IPS-18c (cell line): ENCODE measurements around the gene AREL1.

Experiments
- H3K4me3 ChIP-seq: 2 replicates; pipeline ENCODE4 v1.7.0; 2013; ENCODE audit warnings: low read depth, mild to moderate bottlenecking, low read length, moderate library complexity; ENCODE audit not compliant: insufficient read depth
- H3K9me3 ChIP-seq: one replicate; pipeline ENCODE4 v1.6.1; 2013; ENCODE audit warnings: mild to moderate bottlenecking, low read length, moderate library complexity; ENCODE audit not compliant: control insufficient read depth, insufficient read depth

The AREL1 gene

DNA sequence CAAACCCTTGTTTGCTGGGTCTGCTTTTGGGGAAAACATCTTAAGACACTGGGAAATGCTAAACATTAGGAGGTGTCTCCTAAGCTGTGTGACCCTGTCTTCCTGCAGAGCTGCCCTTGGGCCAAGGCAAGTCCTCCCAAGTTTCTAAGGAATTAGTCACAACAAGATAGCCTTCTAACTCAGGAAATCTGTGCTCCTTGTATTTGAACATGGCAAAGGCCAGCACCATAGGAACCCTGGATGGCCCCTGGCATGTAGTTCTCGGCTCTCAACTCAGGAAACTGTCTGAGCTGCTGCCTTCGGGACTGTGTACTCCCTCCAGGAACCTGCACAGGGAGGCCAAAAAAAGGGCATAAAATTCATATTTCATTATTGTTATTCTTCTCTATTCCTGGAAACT is 63.2 kb downstream of the AREL1 start:
- Histone ChIP-seq H3K9me3 (no peaks in the 10 kb centered on the region), H3K4me3 (no peak overlapping the region)

DNA sequence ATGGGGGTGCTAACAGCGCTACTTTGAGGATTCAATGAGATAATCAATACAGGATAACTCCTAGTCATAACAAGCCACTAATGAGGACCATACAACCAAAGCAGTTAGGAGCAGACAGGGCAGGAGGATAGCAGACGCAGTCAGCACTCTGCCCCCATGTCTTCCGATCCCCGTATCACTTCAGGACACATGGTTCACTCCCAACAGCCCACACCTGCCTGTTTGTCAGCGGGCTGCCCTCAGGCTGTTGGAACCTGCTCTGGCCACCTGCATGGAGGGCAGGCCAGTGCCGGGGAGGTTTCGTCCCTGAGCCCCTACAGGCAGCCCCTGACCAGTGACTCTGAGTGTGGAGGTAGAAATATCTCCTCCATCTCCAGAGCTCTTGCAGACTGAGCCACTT is 63.7 kb downstream of the AREL1 start:
- H3K9me3 ChIP-seq: no peaks in the 10 kb centered on the region
- no peak overlapping the region for H3K4me3 ChIP-seq

GRCh38 chr14:74648601-74649000 is 64.3 kb downstream of the AREL1 start:
- H3K4me3 ChIP-seq: no peak overlapping the region
- no peaks in the 10 kb centered on the region for H3K9me3 ChIP-seq

GRCh38 chr14:74647678-74648461 is 65.0 kb downstream of the AREL1 start:
- Histone ChIP-seq H3K4me3 (no peak overlapping the region), H3K9me3 (no peaks in the 10 kb centered on the region)

GRCh38 chr14:74647061-74647677 is 65.7 kb downstream of the AREL1 start:
- Histone ChIP-seq H3K4me3 (no peak overlapping the region), H3K9me3 (no peaks in the 10 kb centered on the region)

DNA sequence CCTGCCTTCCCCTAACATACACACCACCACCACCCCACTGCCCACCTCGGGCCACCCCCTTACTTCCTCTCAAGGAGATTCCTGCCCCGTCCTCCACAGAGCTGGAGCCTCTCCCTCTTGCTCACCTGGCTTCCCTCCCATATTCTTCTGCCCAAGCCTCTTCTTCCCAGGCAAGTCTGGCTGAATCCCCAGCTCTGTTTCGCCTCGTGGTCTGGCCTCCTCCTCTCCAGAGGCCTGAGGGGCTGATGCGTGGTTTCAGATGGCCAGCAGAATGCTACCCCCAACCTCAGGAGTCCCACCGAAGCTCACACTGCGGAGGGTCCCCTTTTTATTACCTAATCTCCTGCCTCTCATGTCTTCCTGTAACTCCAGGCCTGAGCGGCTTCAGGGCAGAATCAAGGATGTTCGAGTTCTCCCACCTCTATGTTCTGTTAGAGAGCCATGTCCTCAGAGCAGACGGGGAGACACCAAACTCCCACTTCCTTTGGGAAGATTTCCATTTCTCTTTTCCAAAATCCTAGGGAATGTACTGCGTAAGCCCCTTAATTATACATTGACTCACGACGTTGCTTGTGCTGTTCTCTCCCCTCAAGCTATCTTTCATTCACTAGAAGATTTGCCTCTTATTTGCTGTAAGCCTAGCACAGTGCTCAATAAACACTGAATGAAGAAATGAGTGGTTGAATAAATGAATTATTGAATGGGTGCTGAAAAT is 67.0 kb downstream of the AREL1 start:
- H3K9me3 ChIP-seq: no peaks in the 10 kb centered on the region

DNA sequence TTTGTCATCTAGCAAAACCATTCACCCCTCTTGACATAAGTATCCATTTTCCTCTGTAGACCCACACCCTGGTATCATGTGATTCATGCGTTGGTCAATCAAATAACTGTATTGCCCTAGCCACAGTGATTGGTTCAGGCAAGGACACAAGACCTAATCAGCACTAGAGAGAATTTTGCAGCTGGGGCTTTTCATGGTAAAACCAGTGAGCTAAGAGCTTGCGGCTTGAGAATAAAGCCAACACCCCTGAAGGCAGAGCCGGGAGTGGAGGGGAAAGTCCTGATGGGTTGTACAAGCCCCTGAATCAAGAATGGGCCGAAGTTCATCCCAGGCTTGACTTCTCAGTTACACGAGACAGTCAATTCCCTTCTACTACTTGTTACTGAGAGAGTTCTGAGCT is 67.6 kb downstream of the AREL1 start:
- no peak overlapping the region for H3K4me3 ChIP-seq
- H3K9me3 ChIP-seq: no peaks in the 10 kb centered on the region

More for the DNA sequence above, 67.0 kb downstream of the AREL1 start:
- no peak overlapping the region for H3K4me3 ChIP-seq

GRCh38 chr14:74641601-74642391 is 71.1 kb downstream of the AREL1 start:
- Histone ChIP-seq H3K4me3 (no peak overlapping the region), H3K9me3 (peaks cover 2% of the 10 kb centered on the region)

- peaks cover 2% of the 10 kb centered on the region for H3K9me3 ChIP-seq
- H3K4me3 ChIP-seq: no peak overlapping the region
These were observed 73.9 kb downstream of the AREL1 start for GRCh38 chr14:74638966-74639365.

- Histone ChIP-seq H3K4me3 (no peak overlapping the region), H3K9me3 (peaks cover 2% of the 10 kb centered on the region)
These were observed 74.8 kb downstream of the AREL1 start for GRCh38 chr14:74638066-74638465.

DNA sequence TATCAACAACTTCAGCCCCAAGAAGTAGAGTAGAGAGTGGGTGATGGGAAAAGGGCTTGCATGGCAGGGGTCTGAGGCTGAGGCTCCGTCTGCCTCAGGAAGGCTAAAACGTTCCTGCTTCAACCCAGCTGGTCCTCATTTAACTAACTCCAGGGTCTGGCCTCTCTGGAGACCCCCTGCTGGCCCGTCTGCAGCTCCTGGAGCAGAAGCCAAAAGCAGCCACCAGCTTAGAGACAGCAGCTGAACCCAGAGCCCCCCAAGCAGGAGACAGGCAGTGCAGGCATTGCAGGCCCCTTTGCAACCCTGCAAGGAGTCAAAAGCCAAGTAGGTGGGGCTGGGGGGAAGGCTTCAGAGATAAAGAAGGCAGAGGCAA is 75.7 kb downstream of the AREL1 start:
- Histone ChIP-seq H3K9me3 (peaks cover 2% of the 10 kb centered on the region), H3K4me3 (no peak overlapping the region)

DNA sequence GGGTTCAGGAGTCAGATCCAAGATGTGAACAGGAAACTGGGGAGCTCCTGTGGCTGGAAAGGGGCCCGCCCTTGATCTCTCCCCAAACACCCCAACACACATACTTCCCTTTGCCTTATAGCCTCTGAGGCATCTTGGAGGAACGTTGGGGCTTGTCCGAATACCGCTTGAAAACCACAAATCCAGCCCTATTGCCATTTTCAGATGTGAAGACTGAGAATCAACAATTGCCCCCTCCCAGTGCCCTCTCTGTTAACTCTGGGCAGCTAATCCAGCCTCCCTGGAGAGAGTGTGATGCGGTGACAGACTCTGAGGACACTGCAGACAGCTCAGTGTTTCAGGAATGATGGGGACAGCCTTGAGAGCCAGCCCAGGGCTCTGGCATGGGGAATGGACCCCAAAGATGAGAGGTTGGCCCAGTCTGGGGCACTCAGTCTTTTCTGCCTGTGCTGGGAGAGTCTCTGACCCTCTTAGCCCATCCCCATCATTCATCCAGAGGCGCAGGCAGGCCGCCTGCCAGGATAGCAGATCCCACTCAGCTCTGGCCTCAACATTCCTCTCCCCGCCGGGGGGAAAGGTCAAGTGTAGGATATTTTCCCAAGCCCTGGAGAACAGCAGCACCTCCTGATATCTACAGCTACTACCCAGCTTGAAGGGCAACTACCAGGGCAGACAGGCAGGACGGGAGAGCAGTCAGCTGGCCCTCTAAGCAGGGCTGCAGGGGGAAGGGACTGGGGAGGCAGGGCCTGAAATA is 76.3 kb downstream of the AREL1 start:
- Histone ChIP-seq H3K4me3 (no peak overlapping the region), H3K9me3 (peaks cover 2% of the 10 kb centered on the region)

DNA sequence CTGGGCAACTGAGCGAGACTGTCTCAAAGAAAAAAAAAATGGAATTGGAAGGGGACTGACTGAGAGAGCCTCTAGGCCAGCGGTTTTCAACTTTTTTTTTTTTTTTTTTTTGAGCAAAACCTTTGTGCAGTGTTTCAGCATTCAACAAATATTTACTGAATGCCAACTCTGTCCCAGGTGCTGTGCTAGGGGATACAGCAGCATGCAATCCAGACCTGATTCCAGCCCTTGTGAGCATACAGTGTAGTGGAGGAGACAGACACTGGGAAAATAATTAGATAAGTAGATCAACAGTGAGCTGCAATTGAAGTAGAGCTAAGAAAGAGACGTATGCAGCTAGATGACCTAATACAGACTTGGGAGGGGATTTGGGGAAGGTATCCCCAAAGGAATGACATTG is 77.0 kb downstream of the AREL1 start:
- no peak overlapping the region for H3K4me3 ChIP-seq
- H3K9me3 ChIP-seq: peaks cover 2% of the 10 kb centered on the region

DNA sequence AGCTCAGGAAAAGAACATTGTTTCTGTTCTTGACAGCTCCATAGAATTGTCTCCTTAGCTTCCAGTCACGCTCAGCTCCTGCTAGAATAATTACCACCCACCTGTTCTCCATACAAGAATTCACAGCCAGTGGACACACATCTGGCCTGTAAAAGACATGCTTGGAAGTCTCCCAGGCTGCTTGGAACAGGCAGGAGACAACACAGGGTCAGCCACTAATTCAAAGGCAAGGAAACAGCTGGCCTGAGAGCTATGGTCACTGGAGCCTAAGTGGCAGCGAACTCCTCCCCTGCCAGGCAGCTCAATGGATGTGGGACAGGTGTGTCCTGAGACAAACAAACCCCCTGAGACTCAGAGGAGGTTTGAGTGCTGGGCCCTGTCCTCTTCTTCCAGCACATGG is 77.9 kb downstream of the AREL1 start:
- peaks cover 2% of the 10 kb centered on the region for H3K9me3 ChIP-seq

DNA sequence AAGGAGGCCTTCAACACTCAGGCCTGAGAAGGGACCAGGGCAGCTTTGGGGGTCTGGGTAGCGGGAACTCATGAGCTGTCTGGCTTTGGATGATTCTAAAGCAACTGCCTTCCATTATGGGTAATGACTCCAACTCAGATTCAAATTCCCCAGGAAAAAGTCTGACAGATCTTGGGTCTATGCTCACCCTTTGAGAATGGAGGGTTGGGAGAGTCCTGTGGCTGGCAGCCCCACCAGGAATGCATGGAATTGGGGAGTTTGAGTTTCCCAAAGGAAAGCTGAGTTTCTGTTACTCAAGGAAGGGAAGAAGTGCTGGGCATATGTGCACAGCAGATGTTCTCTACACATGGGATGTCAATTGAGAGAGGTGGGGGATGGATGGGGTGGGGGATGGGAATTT is 78.4 kb downstream of the AREL1 start:
- Histone ChIP-seq H3K4me3 (no peak overlapping the region), H3K9me3 (peaks cover 2% of the 10 kb centered on the region)

More for the DNA sequence above, 77.9 kb downstream of the AREL1 start:
- no peak overlapping the region for H3K4me3 ChIP-seq

DNA sequence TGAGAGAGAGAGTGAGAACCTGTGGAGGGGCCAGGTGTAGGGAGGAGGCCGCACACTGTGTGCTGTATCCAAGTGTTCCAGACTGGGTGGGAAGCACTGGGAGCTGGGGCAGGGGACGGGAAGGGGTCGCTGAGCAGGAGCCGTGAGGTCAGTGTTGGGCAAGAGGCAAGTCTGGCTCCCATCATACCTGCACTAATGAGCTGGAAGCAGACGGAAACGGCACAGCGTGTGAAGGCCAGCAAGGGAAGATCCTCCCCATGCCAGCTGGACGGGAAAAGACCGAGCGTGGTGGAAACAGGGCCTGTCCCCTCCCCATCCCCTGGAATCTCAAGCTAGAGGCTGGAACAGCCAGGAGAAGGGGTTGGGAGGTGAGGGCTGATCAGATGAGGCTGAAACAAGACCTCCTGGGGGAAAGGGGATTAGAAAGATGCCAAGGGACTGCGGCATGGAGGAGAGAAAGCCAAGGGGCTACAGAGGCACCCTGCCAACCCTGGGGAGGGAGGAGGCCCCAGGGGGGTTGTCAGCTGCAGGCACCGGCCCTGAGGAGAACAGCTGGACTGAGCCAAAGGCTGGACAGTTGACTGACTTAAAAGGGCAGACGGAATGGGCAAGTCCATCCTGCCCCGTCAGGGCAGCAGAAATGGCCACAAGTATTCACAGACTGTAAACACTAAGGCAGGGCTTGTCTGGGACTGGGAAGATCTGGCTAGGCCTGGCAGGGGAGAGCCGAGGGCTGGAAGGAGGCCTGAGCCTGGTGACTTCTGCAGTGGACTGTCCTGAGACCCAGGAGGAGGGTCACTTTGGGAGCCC is 81.8 kb downstream of the AREL1 start:
- H3K4me3 ChIP-seq: no peak overlapping the region
- H3K9me3 ChIP-seq: no peaks in the 10 kb centered on the region
